ENCODE measurements around the gene SCN1A. TPM values are rescaled to one million over a fixed set of nuclear protein-coding genes. Genes with fewer than 3 reads are reported as not detected.

SCN1A gene
- polyA plus RNA-seq, 3 donors = not detected

GRCh38 chr2:166138667-166139066 lies 10.8 kb upstream of the SCN1A start:
- no peaks in the 10 kb centered on the region for H3K4me1 ChIP-seq (ENCODE audit: control insufficient read depth in 1 of 2, insufficient read depth in 2 of 2, low read length in 2 of 2)
- intact Hi-C loops (cut with micrococcal nuclease) = no loop called here
- H3K27ac ChIP-seq (ENCODE audit: low read depth in 1 of 2, low read length in 2 of 2) = no peak overlapping the region
- no peaks in the 10 kb centered on the region for H3K9me3 ChIP-seq (replicated peaks in 1 of 2; ENCODE audit: control insufficient read depth in 1 of 2, insufficient read depth in 1 of 2, low read length in 2 of 2)
- 100% methylated on average over 1 of the region's 1 CpG for whole genome bisulfite sequencing (ENCODE audit: insufficient coverage)
- Mint-ChIP-seq H3K27ac (no peak overlapping the region), H3K27me3 (ENCODE audit: low read depth in 3 of 3) (peaks cover 0 to 2% (median 0%) of the 10 kb centered on the region in 3 donors), H3K9me3 (peaks cover 0 to 3% (median 1%) of the 10 kb centered on the region in 7 donors), H3K36me3 (no peaks in the 10 kb centered on the region), H3K4me3 (no peak overlapping the region), H3K4me1 (no peaks in the 10 kb centered on the region)
- no peaks in the 10 kb centered on the region for H3K79me2 ChIP-seq (ENCODE audit: insufficient read depth, low read length)
- H3K9ac ChIP-seq (ENCODE audit: insufficient read depth, low read length, poor library complexity, severe bottlenecking) = no peak overlapping the region
- TF ChIP-seq CTCF (IDR thresholded peaks at IDR 0.05) = no peak
- H3K27me3 ChIP-seq (ENCODE audit: control insufficient read depth in 2 of 2, insufficient read depth in 2 of 2, low read length in 2 of 2) = no peaks in the 10 kb centered on the region
- H3K4me3 ChIP-seq (replicated peaks in 1 of 3; ENCODE audit: low read depth in 2 of 3, low read length in 3 of 3) = no peak overlapping the region
- H3K4me2 ChIP-seq (replicated peaks; ENCODE audit: extremely low read depth, low read length, poor library complexity, severe bottlenecking) = no peak overlapping the region
- H4K20me1 ChIP-seq (ENCODE audit: insufficient read depth, low read length) = no peaks in the 10 kb centered on the region
- H3K36me3 ChIP-seq (replicated peaks in 1 of 2; ENCODE audit: control insufficient read depth in 1 of 2, insufficient read depth in 2 of 2, low read length in 2 of 2) = no peaks in the 10 kb centered on the region
- DNase-seq = no peak
- no peak overlapping the region for H2AFZ ChIP-seq (ENCODE audit: insufficient read depth, low read depth, low read length, poor library complexity, severe bottlenecking)

- no peak overlapping the region for H3K9ac ChIP-seq (ENCODE audit: insufficient read depth, low read length, poor library complexity, severe bottlenecking)
- peaks cover 0 to under 1% of the 10 kb centered on the region in 2 donors for H3K27me3 ChIP-seq (ENCODE audit: control insufficient read depth in 2 of 2, insufficient read depth in 2 of 2, low read length in 2 of 2)
- H3K27ac Mint-ChIP-seq = no peak overlapping the region
- no peaks in the 10 kb centered on the region for H3K36me3 Mint-ChIP-seq
- no peaks in the 10 kb centered on the region for H3K79me2 ChIP-seq (ENCODE audit: insufficient read depth, low read length)
- peaks cover 0 to 2% (median 0%) of the 10 kb centered on the region in 3 donors for H3K27me3 Mint-ChIP-seq (ENCODE audit: low read depth in 3 of 3)
- WGBS (ENCODE audit: insufficient coverage) = 100% methylated on average over 2 of the region's 2 CpGs
- no peak for DNase-seq
- H3K4me3 Mint-ChIP-seq = no peak overlapping the region
- peaks cover 0 to 3% (median under 1%) of the 10 kb centered on the region in 7 donors for H3K9me3 Mint-ChIP-seq
- H3K4me2 ChIP-seq (replicated peaks; ENCODE audit: extremely low read depth, low read length, poor library complexity, severe bottlenecking) = no peak overlapping the region
- intact Hi-C loops (cut with micrococcal nuclease) = no loop called here
- no peak overlapping the region for H2AFZ ChIP-seq (ENCODE audit: insufficient read depth, low read depth, low read length, poor library complexity, severe bottlenecking)
- no peak overlapping the region for H3K4me3 ChIP-seq (replicated peaks in 1 of 3; ENCODE audit: low read depth in 2 of 3, low read length in 3 of 3)
- H3K4me1 Mint-ChIP-seq = no peaks in the 10 kb centered on the region
- H3K36me3 ChIP-seq (replicated peaks in 1 of 2; ENCODE audit: control insufficient read depth in 1 of 2, insufficient read depth in 2 of 2, low read length in 2 of 2) = no peaks in the 10 kb centered on the region
- no peaks in the 10 kb centered on the region for H3K4me1 ChIP-seq (ENCODE audit: control insufficient read depth in 1 of 2, insufficient read depth in 2 of 2, low read length in 2 of 2)
- H3K9me3 ChIP-seq (replicated peaks in 1 of 2; ENCODE audit: control insufficient read depth in 1 of 2, insufficient read depth in 1 of 2, low read length in 2 of 2) = no peaks in the 10 kb centered on the region
- H4K20me1 ChIP-seq (ENCODE audit: insufficient read depth, low read length) = no peaks in the 10 kb centered on the region
- H3K27ac ChIP-seq (ENCODE audit: low read depth in 1 of 2, low read length in 2 of 2) = no peak overlapping the region
- TF ChIP-seq CTCF (IDR thresholded peaks at IDR 0.05) = no peak
Observed at GRCh38 chr2:166138144-166138543, 10.3 kb upstream of the SCN1A start.

Data from CD14-positive monocyte (primary cell).